NT2/D1 (cell line): ENCODE data around the gene RXYLT1.

Source experiments
- DNase-seq: peaks from one replicate; pipeline ENCODE4 v3.0.0-alpha.2; 2011; ENCODE audit warnings: low read depth, low spot score
- H3K27me3 ChIP-seq: 2 replicates; pipeline ENCODE4 v1.6.0; 2011; ENCODE audit warnings: mild to moderate bottlenecking; ENCODE audit not compliant: insufficient read length, insufficient read depth
- H3K36me3 ChIP-seq: 2 replicates; pipeline ENCODE4 v1.6.1; 2011; ENCODE audit warnings: mild to moderate bottlenecking, low read length, mixed read lengths; ENCODE audit not compliant: insufficient read depth, insufficient read length
- H3K4me1 ChIP-seq: 2 replicates; pipeline ENCODE4 v1.5.1; 2011; ENCODE audit not compliant: insufficient read depth, insufficient read length
- H3K4me3 ChIP-seq: 2 replicates; pipeline ENCODE4 v1.5.1; 2011; ENCODE audit warnings: low read depth; ENCODE audit not compliant: insufficient read length
- H3K9ac ChIP-seq: 2 replicates; pipeline ENCODE4 v1.6.0; 2011; ENCODE audit warnings: low read depth; ENCODE audit not compliant: insufficient read length
- H3K9me3 ChIP-seq: 2 replicates; pipeline ENCODE4 v1.5.1; 2011; ENCODE audit warnings: mild to moderate bottlenecking, low read length; ENCODE audit not compliant: insufficient read depth
- SUZ12 ChIP-seq: IDR thresholded peaks from 2 replicates; pipeline ENCODE4 v1.6.1; 2011; ENCODE audit not compliant: insufficient read length, insufficient read depth; ENCODE audit errors: extremely low read depth
- YY1 ChIP-seq: IDR thresholded peaks from 2 replicates; pipeline ENCODE4 v1.6.1; 2011; ENCODE audit not compliant: insufficient read length, insufficient read depth
- ZNF274 ChIP-seq: IDR thresholded peaks from 2 replicates; pipeline ENCODE4 v1.6.1; 2011; ENCODE audit warnings: mild to moderate bottlenecking, low read depth, low read length

Gene RXYLT1

DNA sequence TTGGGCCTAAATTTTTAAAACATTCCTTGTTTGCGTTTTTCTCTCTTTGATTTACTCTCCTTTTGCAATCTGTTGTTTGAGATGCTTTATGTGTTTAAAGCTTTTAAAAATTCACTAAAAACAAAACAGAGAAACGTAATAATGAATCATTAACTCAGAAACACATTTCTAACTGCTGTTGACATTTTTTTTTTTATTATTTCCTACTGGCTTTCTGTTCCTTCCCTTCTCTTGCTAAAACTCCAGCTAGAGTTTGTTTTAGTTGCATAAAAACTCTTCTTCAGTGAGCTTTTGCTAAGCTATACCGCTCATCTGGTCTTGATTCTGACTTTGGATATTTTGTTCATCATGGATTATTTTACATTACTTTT lies 35.8 kb downstream of the RXYLT1 start:
- Histone ChIP-seq H3K4me1 (no peaks in the 10 kb centered on the region), H3K9ac (no peak overlapping the region), H3K9me3 (peaks cover 4% of the 10 kb centered on the region; the same call in 1 of the 2 replicates), H3K4me3 (no peak overlapping the region), H3K36me3 (no peaks in the 10 kb centered on the region), H3K27me3 (no peaks in the 10 kb centered on the region)
- TF ChIP-seq ZNF274 (no peak), YY1 (no peak), SUZ12 (no peak)
- DNase-seq: no peak

DNA sequence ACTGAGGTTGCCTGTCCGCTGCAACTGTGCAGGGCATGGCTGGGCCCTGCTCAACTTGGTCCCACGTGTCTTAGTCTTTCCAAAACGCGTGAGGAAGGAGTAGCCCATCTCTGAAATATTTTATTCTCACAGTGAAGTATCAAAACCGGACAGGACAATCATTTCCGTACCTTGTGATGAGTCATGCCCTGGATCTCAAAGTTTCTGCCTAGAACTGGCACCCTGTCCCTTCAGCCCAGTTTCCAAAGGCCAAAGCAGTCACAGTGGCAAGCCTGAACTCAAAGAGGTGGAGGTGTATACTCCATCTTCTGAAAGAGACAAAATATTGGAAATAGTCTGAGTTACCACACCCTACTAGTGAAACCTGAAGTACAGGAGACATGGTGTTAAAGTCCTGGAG lies 36.3 kb downstream of the RXYLT1 start:
- H3K36me3 ChIP-seq: no peaks in the 10 kb centered on the region
- H3K4me1 ChIP-seq: no peaks in the 10 kb centered on the region
- DNase-seq: no peak
- no peak overlapping the region for H3K9ac ChIP-seq
- no peaks in the 10 kb centered on the region for H3K27me3 ChIP-seq
- H3K9me3 ChIP-seq: peaks cover 4% of the 10 kb centered on the region; the same call in 1 of the 2 replicates
- no peak for TF ChIP-seq SUZ12
- TF ChIP-seq YY1: no peak
- TF ChIP-seq ZNF274: no peak
- no peak overlapping the region for H3K4me3 ChIP-seq

DNA sequence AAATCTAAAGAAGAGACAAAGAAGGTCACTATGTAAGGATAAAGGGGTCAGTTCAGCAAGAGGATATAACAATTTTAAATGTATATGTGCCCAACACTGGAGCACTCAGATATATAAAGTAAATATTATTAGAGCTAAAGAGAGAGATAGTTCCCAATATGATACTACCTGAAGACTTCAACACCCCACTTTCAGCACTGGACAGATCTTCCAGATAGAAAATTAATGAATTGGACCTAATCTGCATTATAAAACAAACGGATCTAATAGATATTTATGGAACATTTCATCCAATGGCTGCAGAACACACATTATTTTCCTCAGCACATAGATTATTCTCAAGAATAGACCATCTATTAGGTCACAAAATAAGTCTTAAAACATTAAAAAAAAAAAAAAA lies 40.7 kb downstream of the RXYLT1 start:
- H3K9ac ChIP-seq: no peak overlapping the region
- no peaks in the 10 kb centered on the region for H3K27me3 ChIP-seq
- H3K4me1 ChIP-seq: no peaks in the 10 kb centered on the region
- no peaks in the 10 kb centered on the region for H3K36me3 ChIP-seq
- peaks cover 4% of the 10 kb centered on the region; the same call in 1 of the 2 replicates for H3K9me3 ChIP-seq
- TF ChIP-seq ZNF274 (no peak), YY1 (no peak), SUZ12 (no peak)
- no peak for DNase-seq
- H3K4me3 ChIP-seq: no peak overlapping the region

DNA sequence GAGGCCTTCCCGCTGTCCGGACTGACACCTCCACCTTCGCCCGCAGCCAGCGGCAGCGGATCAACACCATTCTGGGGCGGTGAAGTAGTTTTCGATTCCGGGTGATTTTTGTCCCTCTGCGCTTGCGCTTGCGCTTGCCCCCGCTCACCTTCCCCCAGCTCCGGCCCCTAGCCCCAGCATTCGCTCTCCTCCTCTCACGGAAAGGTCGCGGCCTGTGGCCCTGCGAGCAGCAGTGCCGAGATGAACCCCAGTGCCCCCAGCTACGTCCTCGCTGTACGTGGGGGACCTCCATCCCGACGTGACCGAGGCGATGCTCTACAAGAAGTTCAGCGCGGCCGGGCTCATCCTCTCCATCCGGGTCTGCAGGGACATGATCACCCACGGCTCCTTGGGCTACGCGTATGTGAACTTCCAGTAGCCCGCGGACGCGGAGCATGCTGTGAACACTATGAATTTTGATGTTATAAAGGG lies 42.1 kb downstream of the RXYLT1 start:
- no peaks in the 10 kb centered on the region for H3K27me3 ChIP-seq
- no peak overlapping the region for H3K9ac ChIP-seq
- no peaks in the 10 kb centered on the region for H3K36me3 ChIP-seq
- no peak for TF ChIP-seq SUZ12
- TF ChIP-seq YY1: no peak
- TF ChIP-seq ZNF274: no peak
- no peak overlapping the region for H3K4me3 ChIP-seq
- DNase-seq: no peak
- H3K4me1 ChIP-seq: no peaks in the 10 kb centered on the region
- peaks cover 4% of the 10 kb centered on the region; the same call in 1 of the 2 replicates for H3K9me3 ChIP-seq

DNA sequence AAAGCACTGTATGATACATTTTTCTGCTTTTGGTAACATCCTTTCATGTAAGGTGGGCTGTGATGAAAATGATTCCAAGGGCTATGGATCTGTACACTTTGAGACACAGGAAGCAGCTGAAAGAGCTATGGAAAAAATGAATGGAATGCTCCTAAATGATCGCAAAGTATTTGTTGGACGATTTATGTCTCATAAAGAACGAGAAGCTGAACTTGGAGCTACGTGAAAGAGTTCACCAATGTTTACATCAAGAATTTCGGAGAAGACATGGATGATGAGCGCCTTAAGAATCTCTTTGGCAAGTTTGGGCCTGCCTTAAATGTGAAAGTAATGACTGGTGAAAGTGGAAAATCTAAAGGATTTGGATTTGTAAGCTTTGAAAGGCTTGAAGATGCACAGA lies 42.6 kb downstream of the RXYLT1 start:
- Histone ChIP-seq H3K36me3 (no peaks in the 10 kb centered on the region), H3K9me3 (peaks cover 4% of the 10 kb centered on the region; the same call in 1 of the 2 replicates), H3K9ac (no peak overlapping the region), H3K27me3 (no peaks in the 10 kb centered on the region), H3K4me3 (no peak overlapping the region), H3K4me1 (no peaks in the 10 kb centered on the region)
- TF ChIP-seq YY1 (no peak), SUZ12 (no peak)
- no peak for DNase-seq

DNA sequence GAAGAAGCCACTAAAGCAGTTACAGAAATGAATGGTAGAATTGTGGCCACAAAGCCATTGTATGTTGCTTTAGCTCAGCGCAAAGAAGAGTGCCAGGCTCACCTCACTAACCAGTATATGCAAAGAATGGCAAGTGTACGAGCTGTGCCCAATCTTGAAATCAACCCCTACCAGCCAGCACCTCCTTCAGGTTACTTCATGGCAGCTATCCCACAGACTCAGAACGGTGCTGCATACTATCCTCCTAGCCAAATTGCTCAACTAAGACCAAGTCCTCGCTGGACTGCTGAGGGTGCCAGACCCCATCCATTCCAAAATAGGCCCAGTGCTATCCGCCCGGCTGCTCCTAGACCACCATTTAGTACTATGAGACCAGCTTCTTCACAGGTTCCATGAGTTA lies 43.3 kb downstream of the RXYLT1 start:
- Histone ChIP-seq H3K4me1 (no peaks in the 10 kb centered on the region), H3K9me3 (0 out of 2 replicates have a peak, but pooled peaks cover 4% of the 10 kb centered on the region), H3K9ac (no peak overlapping the region), H3K36me3 (no peaks in the 10 kb centered on the region), H3K4me3 (no peak overlapping the region), H3K27me3 (no peaks in the 10 kb centered on the region)
- DNase-seq: no peak
- no peak for TF ChIP-seq ZNF274
- TF ChIP-seq YY1: no peak
- TF ChIP-seq SUZ12: no peak

DNA sequence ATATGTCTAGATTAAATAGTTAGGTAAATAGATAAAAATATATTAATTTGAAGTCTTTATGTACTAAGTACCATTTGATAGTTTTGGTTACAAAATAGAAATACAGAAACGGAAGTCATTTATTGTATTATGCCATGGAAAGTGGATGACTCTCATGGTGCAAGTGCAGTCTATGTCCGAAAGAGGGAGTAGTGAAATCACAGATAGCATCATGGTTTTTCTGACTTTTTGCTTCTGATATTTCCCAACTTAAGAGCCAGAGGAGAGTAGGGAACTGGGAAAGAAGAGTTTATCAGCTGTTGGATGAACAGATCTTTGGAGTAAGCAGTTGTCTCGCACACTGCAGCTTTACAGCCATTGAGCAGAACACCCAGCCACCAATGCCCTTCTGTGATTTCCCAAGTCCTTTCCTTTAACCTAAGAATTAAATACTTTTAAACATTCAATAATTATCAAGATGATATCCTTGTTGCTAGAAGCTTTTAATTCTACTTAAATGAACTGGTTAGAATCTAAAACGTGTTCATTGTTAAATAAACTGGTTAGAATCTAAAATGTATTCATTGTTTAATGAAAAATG lies 46.4 kb downstream of the RXYLT1 start:
- Histone ChIP-seq H3K36me3 (no peaks in the 10 kb centered on the region), H3K9me3 (peaks cover 15% of the 10 kb centered on the region), H3K27me3 (no peaks in the 10 kb centered on the region), H3K4me1 (no peaks in the 10 kb centered on the region), H3K9ac (no peak overlapping the region), H3K4me3 (no peak overlapping the region)
- peak; percentile 48 for DNase-seq
- TF ChIP-seq SUZ12: no peak
- no peak for TF ChIP-seq YY1
- no peak for TF ChIP-seq ZNF274
